Measurements from ENCODE around the gene TDRD9.

DNA sequence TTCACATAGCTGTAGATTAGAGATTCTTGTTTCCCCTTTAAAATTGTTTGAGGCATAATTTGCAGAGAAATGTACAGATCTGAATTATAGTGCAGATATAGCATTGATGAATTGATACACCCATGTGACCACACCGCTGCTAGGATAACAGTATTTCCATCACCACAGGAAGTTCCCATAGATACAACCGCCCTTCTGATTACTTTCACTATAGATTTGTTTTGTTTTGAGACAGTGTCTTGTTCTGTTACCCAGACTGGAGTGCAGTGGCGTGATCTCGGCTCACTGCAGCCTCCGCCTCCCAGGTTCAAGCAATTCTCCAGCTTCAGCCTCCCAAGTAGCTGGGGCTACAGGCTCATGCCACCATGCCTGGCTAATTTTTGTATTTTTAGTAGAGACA is 148.5 kb downstream of the TDRD9 start:
- TF ChIP-seq, protein P1, sequence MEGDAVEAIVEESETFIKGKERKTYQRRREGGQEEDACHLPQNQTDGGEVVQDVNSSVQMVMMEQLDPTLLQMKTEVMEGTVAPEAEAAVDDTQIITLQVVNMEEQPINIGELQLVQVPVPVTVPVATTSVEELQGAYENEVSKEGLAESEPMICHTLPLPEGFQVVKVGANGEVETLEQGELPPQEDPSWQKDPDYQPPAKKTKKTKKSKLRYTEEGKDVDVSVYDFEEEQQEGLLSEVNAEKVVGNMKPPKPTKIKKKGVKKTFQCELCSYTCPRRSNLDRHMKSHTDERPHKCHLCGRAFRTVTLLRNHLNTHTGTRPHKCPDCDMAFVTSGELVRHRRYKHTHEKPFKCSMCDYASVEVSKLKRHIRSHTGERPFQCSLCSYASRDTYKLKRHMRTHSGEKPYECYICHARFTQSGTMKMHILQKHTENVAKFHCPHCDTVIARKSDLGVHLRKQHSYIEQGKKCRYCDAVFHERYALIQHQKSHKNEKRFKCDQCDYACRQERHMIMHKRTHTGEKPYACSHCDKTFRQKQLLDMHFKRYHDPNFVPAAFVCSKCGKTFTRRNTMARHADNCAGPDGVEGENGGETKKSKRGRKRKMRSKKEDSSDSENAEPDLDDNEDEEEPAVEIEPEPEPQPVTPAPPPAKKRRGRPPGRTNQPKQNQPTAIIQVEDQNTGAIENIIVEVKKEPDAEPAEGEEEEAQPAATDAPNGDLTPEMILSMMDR (IDR thresholded peaks at IDR 0.05) = no peak
- TF ChIP-seq TCF7L2 (IDR thresholded peaks at IDR 0.05; ENCODE audit: low read depth, low read length) (no peak), POLR2AphosphoS5 (IDR thresholded peaks at IDR 0.05; ENCODE audit: low read depth, low read length) (no peak), SIN3A (IDR thresholded peaks at IDR 0.05; ENCODE audit: borderline replicate concordance, insufficient read depth, low read depth, low read length) (no peak)
- TF ChIP-seq, protein P2, sequence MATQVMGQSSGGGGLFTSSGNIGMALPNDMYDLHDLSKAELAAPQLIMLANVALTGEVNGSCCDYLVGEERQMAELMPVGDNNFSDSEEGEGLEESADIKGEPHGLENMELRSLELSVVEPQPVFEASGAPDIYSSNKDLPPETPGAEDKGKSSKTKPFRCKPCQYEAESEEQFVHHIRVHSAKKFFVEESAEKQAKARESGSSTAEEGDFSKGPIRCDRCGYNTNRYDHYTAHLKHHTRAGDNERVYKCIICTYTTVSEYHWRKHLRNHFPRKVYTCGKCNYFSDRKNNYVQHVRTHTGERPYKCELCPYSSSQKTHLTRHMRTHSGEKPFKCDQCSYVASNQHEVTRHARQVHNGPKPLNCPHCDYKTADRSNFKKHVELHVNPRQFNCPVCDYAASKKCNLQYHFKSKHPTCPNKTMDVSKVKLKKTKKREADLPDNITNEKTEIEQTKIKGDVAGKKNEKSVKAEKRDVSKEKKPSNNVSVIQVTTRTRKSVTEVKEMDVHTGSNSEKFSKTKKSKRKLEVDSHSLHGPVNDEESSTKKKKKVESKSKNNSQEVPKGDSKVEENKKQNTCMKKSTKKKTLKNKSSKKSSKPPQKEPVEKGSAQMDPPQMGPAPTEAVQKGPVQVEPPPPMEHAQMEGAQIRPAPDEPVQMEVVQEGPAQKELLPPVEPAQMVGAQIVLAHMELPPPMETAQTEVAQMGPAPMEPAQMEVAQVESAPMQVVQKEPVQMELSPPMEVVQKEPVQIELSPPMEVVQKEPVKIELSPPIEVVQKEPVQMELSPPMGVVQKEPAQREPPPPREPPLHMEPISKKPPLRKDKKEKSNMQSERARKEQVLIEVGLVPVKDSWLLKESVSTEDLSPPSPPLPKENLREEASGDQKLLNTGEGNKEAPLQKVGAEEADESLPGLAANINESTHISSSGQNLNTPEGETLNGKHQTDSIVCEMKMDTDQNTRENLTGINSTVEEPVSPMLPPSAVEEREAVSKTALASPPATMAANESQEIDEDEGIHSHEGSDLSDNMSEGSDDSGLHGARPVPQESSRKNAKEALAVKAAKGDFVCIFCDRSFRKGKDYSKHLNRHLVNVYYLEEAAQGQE (IDR thresholded peaks at IDR 0.05; ENCODE audit: insufficient read depth in 1 of 2, low read depth in 2 of 2, low read length in 1 of 2) = no peak

Data from Panc1 (cell line).